Lung (tissue), 12 donors: ENCODE data around the gene TNFAIP3. TPM values are rescaled to one million over a fixed set of nuclear protein-coding genes. Genes with fewer than 3 reads are reported as not detected.

Experiments
- ATAC-seq: fragments of 200-7000 bp; cut with Tn5 transposase; one replicate; pipeline ENCODE4 v1.9.1; 2020; ENCODE audit warnings: moderate number of reproducible peaks; ENCODE audit not compliant: insufficient read depth, low FRiP score
- DNase-seq, 3 donors: peaks; one replicate each; pipeline ENCODE4 v3.0.0-alpha.2; 2013 to 2017
- H3K27ac ChIP-seq, 2 donors: one replicate each; pipeline ENCODE4 v1.5.1; 2013; ENCODE audit warnings: mild to moderate bottlenecking in 2 of 2, moderate library complexity in 2 of 2, control low read depth in 1 of 2, inconsistent platforms in 1 of 2, low read depth in 1 of 2, low read length in 1 of 2
- H3K27me3 ChIP-seq, 3 donors: one replicate each; pipeline ENCODE4 v1.5.1; 2013; ENCODE audit warnings: low read length in 2 of 3; ENCODE audit not compliant: control insufficient read depth in 3 of 3, insufficient read depth in 3 of 3
- H3K36me3 ChIP-seq, 4 donors: one replicate each; pipeline ENCODE4 v1.5.1; 2013; ENCODE audit warnings: low read length in 4 of 4, mild to moderate bottlenecking in 1 of 4, moderate library complexity in 1 of 4; ENCODE audit not compliant: control insufficient read depth in 4 of 4, insufficient read depth in 4 of 4
- H3K4me1 ChIP-seq, 5 donors: one replicate each; pipeline ENCODE4 v1.5.1; 2013; ENCODE audit warnings: low read length in 5 of 5, mild to moderate bottlenecking in 2 of 5, moderate library complexity in 1 of 5; ENCODE audit not compliant: control insufficient read depth in 5 of 5, insufficient read depth in 5 of 5
- H3K4me3 ChIP-seq: one replicate; pipeline ENCODE4 v1.5.1; 2013; ENCODE audit warnings: mild to moderate bottlenecking, control low read depth, moderate library complexity
- H3K9ac ChIP-seq, 2 donors: one replicate each; pipeline ENCODE4 v1.5.1; 2013; ENCODE audit warnings: low read length in 2 of 2, control low read depth in 1 of 2; ENCODE audit not compliant: insufficient read depth in 1 of 2
- H3K9me3 ChIP-seq, 4 donors: one replicate each; pipeline ENCODE4 v1.5.1; 2013; ENCODE audit warnings: low read length in 3 of 4, mild to moderate bottlenecking in 1 of 4, moderate library complexity in 1 of 4; ENCODE audit not compliant: control insufficient read depth in 4 of 4, insufficient read depth in 3 of 4
- WGBS, 2 donors: extraction: QIAGEN DNeasy Blood & Tissue Kit; methylation state at CpG; one replicate each; pipeline ENCODE4 v1.1.7; 2013; 5-methylcytosine and 5-hydroxymethylcytosine counted together
- polyA plus RNA-seq, 2 donors: library from polyadenylated mRNA; stranded (reverse); fragments of 200-250 nt; gene quantifications; one replicate each; pipeline ENCODE4 v1.2.1, GENCODE V29; 2013
- total RNA-seq, 2 donors: library from RNA; depleted of rRNA in 1 of 2; stranded (reverse); fragments of >200 nt in 1 of 2; gene quantifications; one replicate each; pipeline ENCODE4 v1.2.1, GENCODE V29; 2014 to 2021
- TF ChIP-seq, protein P1 (sequence below): IDR thresholded peaks from 2 replicates; pipeline ENCODE4 v1.5.1; 2012; ENCODE audit warnings: mild to moderate bottlenecking; ENCODE audit errors: control extremely low read depth, extremely low read depth
- donor health status: control.
- donor health status: control.
- donor health status: Bipolar disorder and iron deficiency.
- donor health status: healthy.
- donor health status: DM: yes; HTN: yes; CAD: no.

The TNFAIP3 gene
- total and polyA plus RNA-seq, 4 donors = 13.4 to 396 (median 87.5) TPM

DNA sequence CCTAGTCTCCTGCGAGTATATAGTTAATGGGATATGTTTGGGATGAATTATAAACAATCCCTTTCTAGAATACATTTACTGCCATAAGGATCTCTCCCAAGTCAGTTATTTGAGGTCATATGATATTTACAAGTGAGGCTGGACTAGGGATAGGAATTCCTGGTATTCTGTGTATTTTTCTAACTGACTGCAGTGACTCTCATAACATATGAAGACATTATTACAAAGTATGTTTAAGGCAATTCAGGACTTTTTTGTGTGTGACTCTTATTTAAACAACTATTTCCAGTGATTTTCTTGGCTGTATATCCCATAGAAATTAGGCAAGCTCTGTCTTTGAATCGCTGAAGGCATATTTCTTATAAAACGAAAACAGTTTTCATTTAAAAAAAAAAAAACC is 18.4 kb upstream of the TNFAIP3 start:
- Histone ChIP-seq H3K9me3 (no peaks in the 10 kb centered on the region), H3K36me3 (no peaks in the 10 kb centered on the region), H3K27me3 (no peaks in the 10 kb centered on the region), H3K4me1 (peaks cover 0 to 27% (median 1%) of the 10 kb centered on the region in 5 donors), H3K9ac (no peak overlapping the region), H3K4me3 (no peak overlapping the region), H3K27ac (no peak overlapping the region)
- ATAC-seq = no peak
- peak in 2 of 3 donors; percentile 74 to 75 for DNase-seq
- TF ChIP-seq, protein P1, sequence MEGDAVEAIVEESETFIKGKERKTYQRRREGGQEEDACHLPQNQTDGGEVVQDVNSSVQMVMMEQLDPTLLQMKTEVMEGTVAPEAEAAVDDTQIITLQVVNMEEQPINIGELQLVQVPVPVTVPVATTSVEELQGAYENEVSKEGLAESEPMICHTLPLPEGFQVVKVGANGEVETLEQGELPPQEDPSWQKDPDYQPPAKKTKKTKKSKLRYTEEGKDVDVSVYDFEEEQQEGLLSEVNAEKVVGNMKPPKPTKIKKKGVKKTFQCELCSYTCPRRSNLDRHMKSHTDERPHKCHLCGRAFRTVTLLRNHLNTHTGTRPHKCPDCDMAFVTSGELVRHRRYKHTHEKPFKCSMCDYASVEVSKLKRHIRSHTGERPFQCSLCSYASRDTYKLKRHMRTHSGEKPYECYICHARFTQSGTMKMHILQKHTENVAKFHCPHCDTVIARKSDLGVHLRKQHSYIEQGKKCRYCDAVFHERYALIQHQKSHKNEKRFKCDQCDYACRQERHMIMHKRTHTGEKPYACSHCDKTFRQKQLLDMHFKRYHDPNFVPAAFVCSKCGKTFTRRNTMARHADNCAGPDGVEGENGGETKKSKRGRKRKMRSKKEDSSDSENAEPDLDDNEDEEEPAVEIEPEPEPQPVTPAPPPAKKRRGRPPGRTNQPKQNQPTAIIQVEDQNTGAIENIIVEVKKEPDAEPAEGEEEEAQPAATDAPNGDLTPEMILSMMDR = no peak
- WGBS, 2 donors = 59 to 81% methylated on average over 3 of the region's 3 CpGs

DNA sequence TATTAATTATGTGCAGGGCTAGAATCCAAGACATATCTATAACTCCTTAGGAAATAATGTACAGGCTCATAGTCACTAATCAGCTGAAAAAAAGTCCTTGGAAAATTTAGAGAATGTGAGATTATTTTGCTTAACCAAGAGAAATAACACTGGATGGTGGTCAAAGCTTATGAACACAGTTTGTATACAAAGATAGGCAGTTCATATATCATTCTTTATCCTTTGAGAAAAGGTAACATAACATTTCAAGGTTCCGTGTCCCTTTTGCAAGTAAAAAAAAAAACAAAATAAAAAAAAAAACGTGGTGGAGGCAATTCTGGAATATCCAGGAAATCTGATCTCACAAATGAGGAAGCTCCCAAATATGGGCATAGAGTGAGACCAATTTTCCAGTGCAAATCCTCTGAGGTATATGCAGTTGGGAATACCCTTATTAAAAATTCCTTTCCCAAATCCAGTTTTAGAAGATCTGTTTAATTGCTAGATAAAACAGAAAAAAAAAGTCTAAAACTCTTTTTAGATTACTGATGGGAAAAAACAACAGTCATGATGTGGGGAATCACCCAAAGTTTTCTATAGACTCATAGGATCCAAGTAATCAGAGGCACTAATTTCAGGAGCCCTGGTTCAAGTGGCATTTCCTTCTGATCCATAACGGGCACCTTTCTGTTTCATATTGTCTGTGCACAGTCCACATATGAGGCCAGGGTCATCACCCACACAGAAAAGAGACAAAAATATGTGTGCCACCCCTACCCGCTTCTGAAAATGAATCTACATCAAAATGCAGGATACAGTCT is 17.7 kb upstream of the TNFAIP3 start:
- H3K27me3 ChIP-seq = no peaks in the 10 kb centered on the region
- WGBS, 2 donors = 43 to 63% methylated on average over 4 of the region's 4 CpGs
- H3K9ac ChIP-seq = no peak overlapping the region
- ATAC-seq (no peak), DNase-seq (peak in 2 of 3 donors; percentile 42 to 63)
- TF ChIP-seq, protein P1 = no peak
- H3K4me3 ChIP-seq = no peak overlapping the region
- no peaks in the 10 kb centered on the region for H3K36me3 ChIP-seq
- no peak overlapping the region for H3K27ac ChIP-seq
- no peaks in the 10 kb centered on the region for H3K9me3 ChIP-seq
- H3K4me1 ChIP-seq = peaks cover 0 to 27% (median 1%) of the 10 kb centered on the region in 5 donors

DNA sequence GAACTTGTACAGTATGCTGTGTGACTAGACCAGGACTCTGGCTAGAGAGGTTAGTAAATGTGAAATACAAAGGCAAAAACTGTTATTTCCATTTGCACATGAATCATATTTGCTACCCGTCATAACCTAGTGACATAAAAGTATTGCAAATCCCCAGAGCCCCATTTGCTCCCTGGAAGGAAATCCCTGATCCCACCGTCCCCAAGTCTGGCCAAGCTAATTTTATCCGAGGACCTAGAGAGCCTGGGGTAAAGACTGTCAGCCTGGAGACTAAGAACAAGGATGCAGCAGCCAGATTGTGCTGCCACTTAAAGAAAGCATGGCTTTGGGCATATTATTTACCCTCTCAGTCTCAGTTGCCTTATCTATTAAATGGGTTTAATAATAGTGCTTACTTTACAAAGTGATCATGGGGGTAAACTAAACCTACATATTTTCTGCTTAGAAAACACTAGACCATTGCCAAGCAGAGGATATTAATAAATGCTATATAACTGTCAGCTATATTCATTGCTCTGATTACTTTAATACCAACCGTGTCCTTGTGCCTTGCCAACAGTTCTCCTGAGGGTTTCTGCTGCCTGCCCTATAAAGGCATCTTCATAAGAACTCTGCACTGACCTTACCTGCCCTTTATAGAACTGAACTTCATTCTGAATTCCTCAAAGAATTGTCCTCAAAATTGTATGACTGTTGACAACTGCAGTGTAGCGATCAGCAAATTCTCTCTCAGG is 16.9 kb upstream of the TNFAIP3 start:
- no peak overlapping the region for H3K9ac ChIP-seq
- 80 to 90% methylated on average over 5 of the region's 5 CpGs for WGBS, 2 donors
- no peak overlapping the region for H3K4me3 ChIP-seq
- TF ChIP-seq, protein P1 = no peak
- no peak overlapping the region for H3K27ac ChIP-seq
- DNase-seq (no peak), ATAC-seq (no peak)
- peaks cover 0 to 27% (median 1%) of the 10 kb centered on the region in 5 donors for H3K4me1 ChIP-seq
- H3K27me3 ChIP-seq = no peaks in the 10 kb centered on the region
- no peaks in the 10 kb centered on the region for H3K36me3 ChIP-seq
- H3K9me3 ChIP-seq = no peaks in the 10 kb centered on the region
